H1 (cell line): ENCODE data around the gene CYP1A1. TPM values are rescaled to one million over a fixed set of nuclear protein-coding genes. Genes with fewer than 3 reads are reported as not detected.

Experiments used
- CTCF ChIA-PET: fragments of 300-600 bp; sonication (Branson Sonifier 250); formaldehyde crosslinking; loops from one replicate; lab custom pipeline; 2021; ENCODE audit not compliant: partially characterized antibody; lab: Charles Lee
- POLR2A ChIA-PET: fragments of 300-600 bp; sonication (Branson Sonifier 250); formaldehyde crosslinking; loops from one replicate; lab custom pipeline; 2021; ENCODE audit warnings: inconsistent platforms; ENCODE audit not compliant: partially characterized antibody; lab: Charles Lee
- DNase-seq, 2 experiments: peaks; one replicate each; pipeline versions ENCODE4 v3.0.0 to v3.0.0-alpha.2; 2010 to 2022; ENCODE audit warnings: low spot score in 2 of 2, low read depth in 1 of 2, mixed read lengths in 1 of 2
- FAIRE-seq: peaks from 2 replicates; lab custom pipeline; 2011; peaks lifted over from hg19 to GRCh38; lab: Jason Lieb, UNC
- H2AFZ ChIP-seq: 2 replicates; pipeline ENCODE4 v1.8.1; 2012; ENCODE audit warnings: low read length, inconsistent platforms
- H2AK5ac ChIP-seq: 2 replicates; pipeline ENCODE4 v1.6.1; 2013; ENCODE audit warnings: low read depth, low read length
- H2BK120ac ChIP-seq: replicated peaks from 2 replicates; pipeline ENCODE3; 2013; ENCODE audit warnings: low read depth, low read length, inconsistent platforms
- H2BK12ac ChIP-seq: 2 replicates; pipeline ENCODE4 v1.6.1; 2013; ENCODE audit warnings: low read depth, low read length
- H2BK15ac ChIP-seq: 2 replicates; pipeline ENCODE4 v1.6.1; 2013; ENCODE audit warnings: low read length
- H2BK20ac ChIP-seq: 2 replicates; pipeline ENCODE4 v1.6.1; 2013; ENCODE audit warnings: low read length
- H2BK5ac ChIP-seq: 2 replicates; pipeline ENCODE4 v1.6.1; 2013; ENCODE audit warnings: low read depth, low read length
- H3K14ac ChIP-seq: 2 replicates; pipeline ENCODE4 v1.6.1; 2013; ENCODE audit warnings: inconsistent platforms; ENCODE audit not compliant: insufficient read length
- H3K18ac ChIP-seq: 2 replicates; pipeline ENCODE4 v1.6.1; 2013; ENCODE audit warnings: low read length; ENCODE audit errors: extremely low read depth
- H3K23ac ChIP-seq: 2 replicates; pipeline ENCODE4 v1.6.1; 2013; ENCODE audit warnings: inconsistent platforms; ENCODE audit not compliant: insufficient read length
- H3K23me2 ChIP-seq: 2 replicates; pipeline ENCODE4 v1.6.1; 2013; ENCODE audit warnings: low read depth, low read length
- H3K27ac ChIP-seq: 2 replicates; pipeline ENCODE4 v1.6.1; 2011; ENCODE audit warnings: low read depth, low read length, inconsistent platforms
- H3K27me3 ChIP-seq, 4 experiments: replicated peaks in 1 of 4; 1 replicate in 1 of 4; 2 replicates in 3 of 4; pipeline versions ENCODE4 v1.6.1 to v1.8.1; 2011 to 2013; ENCODE audit warnings: low read length in 3 of 4, mild to moderate bottlenecking in 3 of 4, inconsistent platforms in 2 of 4, mixed read lengths in 2 of 4, moderate library complexity in 1 of 4; ENCODE audit not compliant: control insufficient read depth in 3 of 4, insufficient read depth in 3 of 4; ENCODE audit errors: extremely low read depth in 1 of 4
- H3K36me3 ChIP-seq, 4 experiments: 2 replicates each; pipeline versions ENCODE4 v1.6.1 to v1.8.1; 2011 to 2013; ENCODE audit warnings: mild to moderate bottlenecking in 4 of 4, low read length in 3 of 4, moderate library complexity in 2 of 4, control low read depth in 1 of 4, inconsistent platforms in 1 of 4; ENCODE audit not compliant: insufficient read depth in 4 of 4, control insufficient read depth in 2 of 4
- H3K4ac ChIP-seq: replicated peaks from 2 replicates; pipeline ENCODE3; 2013; ENCODE audit warnings: low read length, low read depth, mixed read lengths, inconsistent platforms; ENCODE audit not compliant: insufficient read length
- H3K4me1 ChIP-seq, 4 experiments: replicated peaks in 1 of 4; 1 replicate in 1 of 4; 2 replicates in 3 of 4; pipeline versions ENCODE4 v1.6.1 to v1.8.1; 2011 to 2013; ENCODE audit warnings: low read length in 3 of 4, inconsistent platforms in 2 of 4, mixed read lengths in 1 of 4; ENCODE audit not compliant: insufficient read depth in 4 of 4, control insufficient read depth in 3 of 4
- H3K4me2 ChIP-seq, 2 experiments: 2 replicates each; pipeline versions ENCODE4 v1.6.1 to v1.8.1; 2011 to 2013; ENCODE audit warnings: low read depth in 2 of 2, low read length in 2 of 2, control low read depth in 1 of 2, inconsistent platforms in 1 of 2, mild to moderate bottlenecking in 1 of 2; ENCODE audit not compliant: insufficient read depth in 1 of 2
- H3K4me3 ChIP-seq, 4 experiments: fragments of 200-600, 300-600 bp in 1 of 4; sonication (generic), shearing (Covaris generic), sonication (Bioruptor Twin) in 1 of 4; 2 replicates each; pipeline versions ENCODE4 v1.5.1 to v1.8.1; 2011 to 2016; ENCODE audit warnings: low read length in 4 of 4, low read depth in 3 of 4, control low read depth in 2 of 4, inconsistent platforms in 2 of 4, mild to moderate bottlenecking in 2 of 4, mixed read lengths in 1 of 4, moderate library complexity in 1 of 4; ENCODE audit not compliant: insufficient read depth in 2 of 4; ENCODE audit errors: extremely low read depth in 1 of 4
- H3K56ac ChIP-seq: replicated peaks from 2 replicates; pipeline ENCODE3; 2013; ENCODE audit warnings: low read depth, mild to moderate bottlenecking, mixed read lengths, low read length, inconsistent platforms; ENCODE audit not compliant: insufficient read length
- H3K79me1 ChIP-seq: 2 replicates; pipeline ENCODE4 v1.6.1; 2013; ENCODE audit warnings: low read depth, low read length, control low read depth
- H3K79me2 ChIP-seq, 2 experiments: 2 replicates each; pipeline versions ENCODE4 v1.6.1 to v1.8.1; 2012 to 2013; ENCODE audit warnings: low read length in 2 of 2, mild to moderate bottlenecking in 2 of 2, inconsistent platforms in 1 of 2; ENCODE audit not compliant: insufficient read depth in 2 of 2, control insufficient read depth in 1 of 2
- H3K9ac ChIP-seq, 4 experiments: replicated peaks in 1 of 4; 1 replicate in 1 of 4; 2 replicates in 3 of 4; pipeline versions ENCODE4 v1.6.1 to v1.8.1; 2011 to 2013; ENCODE audit warnings: low read depth in 3 of 4, low read length in 3 of 4, control low read depth in 2 of 4, mild to moderate bottlenecking in 2 of 4, moderate library complexity in 2 of 4, inconsistent platforms in 1 of 4; ENCODE audit errors: extremely low read depth in 1 of 4
- H3K9me3 ChIP-seq, 2 experiments: 2 replicates each; pipeline versions ENCODE4 v1.6.1 to v1.8.1; 2012 to 2013; ENCODE audit warnings: mild to moderate bottlenecking in 2 of 2, moderate library complexity in 2 of 2, control low read depth in 1 of 2, inconsistent platforms in 1 of 2, low read depth in 1 of 2, low read length in 1 of 2, mixed read lengths in 1 of 2; ENCODE audit not compliant: insufficient read depth in 2 of 2
- H4K20me1 ChIP-seq, 2 experiments: replicated peaks in 1 of 2; 2 replicates each; pipeline versions ENCODE3 to v1.8.1; 2011 to 2013; ENCODE audit warnings: inconsistent platforms in 2 of 2, low read length in 2 of 2, mild to moderate bottlenecking in 1 of 2; ENCODE audit not compliant: insufficient read depth in 2 of 2, control insufficient read depth in 1 of 2
- H4K5ac ChIP-seq: 2 replicates; pipeline ENCODE4 v1.6.1; 2013; ENCODE audit warnings: low read length, low read depth, mixed read lengths, inconsistent platforms; ENCODE audit not compliant: insufficient read length
- H4K8ac ChIP-seq: 2 replicates; pipeline ENCODE4 v1.8.0; 2013; ENCODE audit warnings: mild to moderate bottlenecking, moderate library complexity, low read length, inconsistent platforms; ENCODE audit not compliant: insufficient read depth; ENCODE audit errors: extremely low read depth
- H4K91ac ChIP-seq: replicated peaks from 2 replicates; pipeline ENCODE3; 2013; ENCODE audit warnings: low read length, mixed read lengths, inconsistent platforms; ENCODE audit not compliant: insufficient read length
- CBX8 ChIP-seq: fragments of 300-800, 300-1000 bp; sonication (generic); IDR thresholded peaks from 2 replicates; pipeline ENCODE4 v1.7.1; 2016; ENCODE audit warnings: low read depth, low read length, borderline replicate concordance
- CHD2 ChIP-seq: IDR thresholded peaks from 2 replicates; pipeline ENCODE4 v1.6.1; 2012; ENCODE audit warnings: low read length, improper control_type of control experiment
- HDAC2 ChIP-seq, 2 experiments: fragments of 300-600 bp in 1 of 2; sonication (generic) in 1 of 2; IDR thresholded peaks; 2 replicates each; pipeline ENCODE4 v1.6.1; 2011 to 2012; ENCODE audit warnings: low read depth in 2 of 2, low read length in 2 of 2, mild to moderate bottlenecking in 2 of 2, moderate library complexity in 2 of 2, borderline replicate concordance in 1 of 2, inconsistent platforms in 1 of 2
- HDAC6 ChIP-seq: IDR thresholded peaks from one replicate; pipeline ENCODE4 v1.7.1; 2012; ENCODE audit warnings: low read depth, mild to moderate bottlenecking, inconsistent platforms, low read length, moderate library complexity
- NANOG ChIP-seq: IDR thresholded peaks from 2 replicates; pipeline ENCODE4 v1.6.1; 2011; ENCODE audit warnings: low read length, low read depth, mild to moderate bottlenecking, inconsistent platforms; ENCODE audit not compliant: insufficient read depth, poor library complexity, severe bottlenecking
- POLR2A ChIP-seq, 2 experiments: IDR thresholded peaks; 1 replicate in 1 of 2; 2 replicates in 1 of 2; pipeline ENCODE4 v1.6.1; 2011; ENCODE audit warnings: low read depth in 2 of 2, low read length in 2 of 2, mild to moderate bottlenecking in 2 of 2; ENCODE audit errors: control extremely low read depth in 1 of 2
- RNF2 ChIP-seq: fragments of 200-900, 300-1000 bp; sonication (generic); IDR thresholded peaks from 2 replicates; pipeline ENCODE4 v1.7.1; 2016; ENCODE audit warnings: borderline replicate concordance, low read depth, mild to moderate bottlenecking, antibody characterized with exemption, low read length; ENCODE audit not compliant: poor library complexity, severe bottlenecking; ENCODE audit errors: missing control alignments
- WGBS, 2 experiments: shearing (Covaris generic) in 1 of 2; methylation state at CpG; one replicate each; pipeline versions ENCODE4 v1.1.6 to v1.1.7; 2013 to 2015; ENCODE audit warnings: low lambda C conversion rate in 2 of 2, mixed read lengths in 2 of 2, inconsistent platforms in 1 of 2, low coverage in 1 of 2, missing lambda C conversion rate in 1 of 2; ENCODE audit not compliant: insufficient replicate concordance in 2 of 2, insufficient coverage in 1 of 2, insufficient read length in 1 of 2; ENCODE audit errors: extremely low coverage in 1 of 2, missing lambda C conversion rate in 1 of 2; 5-methylcytosine and 5-hydroxymethylcytosine counted together
- polyA plus RNA-seq, 7 experiments: library from polyadenylated mRNA; depleted of rRNA in 3 of 7; stranded (reverse) in 5 of 7; unstranded in 2 of 7; fragments of >200 nt in 5 of 7; fragments of 200-250 nt in 2 of 7; gene quantifications; 1 replicate in 5 of 7; 2 replicates in 1 of 7; 4 replicates in 1 of 7; pipeline versions ENCODE4 v1.2.1 to v1.2.3, GENCODE V29; 2011 to 2013; ENCODE audit warnings: missing spikeins in 2 of 7, mixed read lengths in 2 of 7
- total RNA-seq: library from RNA; stranded (reverse); fragmentation: NEBNext Ultra II Directional; extraction: Animal tissue kit (Norgen Biotek cat#: 25700); gene quantifications from 2 replicates; pipeline ENCODE4 v1.2.1, GENCODE V29; 2021

The CYP1A1 gene
- total and polyA plus RNA-seq, 2 of the 8 experiments (the other 6 are each of a cell fraction or from before 2014, with no cell fraction given), result 0.32 to 0.35 TPM

GRCh38 chr15:74752011-74752410 is 26.7 kb upstream of the CYP1A1 start:
- no peak overlapping the region for H2BK12ac ChIP-seq
- no peak overlapping the region for H3K4ac ChIP-seq
- H3K56ac ChIP-seq, result no peak overlapping the region
- H2BK15ac ChIP-seq, result no peak overlapping the region
- H3K23me2 ChIP-seq, result no peaks in the 10 kb centered on the region
- no peak overlapping the region for H3K27ac ChIP-seq
- no peak overlapping the region; the same call in 1 of the 2 replicates for H2AK5ac ChIP-seq
- no peak overlapping the region for H4K8ac ChIP-seq
- CTCF ChIA-PET, result interaction anchor here (0.6 to 53.7 kb wide), 5 partner anchors 18 to 127 kb away, joined by 3 to 1439 read pairs (median 4); partner anchors contain the start of gene CLK3
- no peak overlapping the region for H3K4me3 ChIP-seq
- H3K14ac ChIP-seq, result no peak overlapping the region
- no peak overlapping the region for H4K91ac ChIP-seq
- no peak overlapping the region for H4K5ac ChIP-seq
- H2BK20ac ChIP-seq, result no peak overlapping the region
- DNase-seq, result no peak
- H3K79me1 ChIP-seq, result no peaks in the 10 kb centered on the region
- H2AFZ ChIP-seq, result no peak overlapping the region
- H3K9me3 ChIP-seq, result no peaks in the 10 kb centered on the region
- no peaks in the 10 kb centered on the region for H3K79me2 ChIP-seq
- peaks cover 0 to 4% (median 0%) of the 10 kb centered on the region in 4 experiments; a peak in 2 of 7 replicates for H3K4me1 ChIP-seq
- no peak overlapping the region for H3K23ac ChIP-seq
- no peak overlapping the region for H2BK5ac ChIP-seq
- POLR2A ChIA-PET, result interaction anchor here (0.7 to 4.8 kb wide), 5 partner anchors 8 to 134 kb away, joined by 3 to 47 read pairs (median 4); partner anchors contain the start of gene CYP1A1
- no peaks in the 10 kb centered on the region for H4K20me1 ChIP-seq
- TF ChIP-seq POLR2A (IDR thresholded peaks at IDR 0.05; ENCODE audit: control extremely low read depth in 1 of 2, low read depth in 2 of 2, low read length in 2 of 2), result no peak
- TF ChIP-seq HDAC2 (IDR thresholded peaks at IDR 0.05; ENCODE audit: borderline replicate concordance in 1 of 2, low read depth in 2 of 2, low read length in 2 of 2), result no peak
- TF ChIP-seq CHD2, result no peak
- no peak for TF ChIP-seq HDAC6
- no peak for TF ChIP-seq NANOG
- no peak for TF ChIP-seq CBX8
- TF ChIP-seq RNF2, result no peak
- TF ChIP-seq, all 59 proteins: peak for 0
- no peak for FAIRE-seq
- Histone ChIP-seq H3K9ac (no peak overlapping the region), H3K36me3 (no peaks in the 10 kb centered on the region), H2BK120ac (no peak overlapping the region), H3K18ac (no peak overlapping the region), H3K4me2 (no peak overlapping the region), H3K27me3 (peaks cover 0 to 4% (median 2%) of the 10 kb centered on the region in 4 experiments; a peak in 2 of 7 replicates)
- WGBS, 2 experiments, result 86% methylated on average over 8 of the region's 8 CpGs; no CpG with 5 or more reads in 1 of the 2 experiments
